HG03196 (cell line): ENCODE results near the gene LRRC45.

Experiments
- ATAC-seq: cut with Tn5 transposase; IDR thresholded peaks from one replicate; pipeline ENCODE4 v1.9.1; 2021; ENCODE audit not compliant: unreplicated experiment

Gene LRRC45

DNA sequence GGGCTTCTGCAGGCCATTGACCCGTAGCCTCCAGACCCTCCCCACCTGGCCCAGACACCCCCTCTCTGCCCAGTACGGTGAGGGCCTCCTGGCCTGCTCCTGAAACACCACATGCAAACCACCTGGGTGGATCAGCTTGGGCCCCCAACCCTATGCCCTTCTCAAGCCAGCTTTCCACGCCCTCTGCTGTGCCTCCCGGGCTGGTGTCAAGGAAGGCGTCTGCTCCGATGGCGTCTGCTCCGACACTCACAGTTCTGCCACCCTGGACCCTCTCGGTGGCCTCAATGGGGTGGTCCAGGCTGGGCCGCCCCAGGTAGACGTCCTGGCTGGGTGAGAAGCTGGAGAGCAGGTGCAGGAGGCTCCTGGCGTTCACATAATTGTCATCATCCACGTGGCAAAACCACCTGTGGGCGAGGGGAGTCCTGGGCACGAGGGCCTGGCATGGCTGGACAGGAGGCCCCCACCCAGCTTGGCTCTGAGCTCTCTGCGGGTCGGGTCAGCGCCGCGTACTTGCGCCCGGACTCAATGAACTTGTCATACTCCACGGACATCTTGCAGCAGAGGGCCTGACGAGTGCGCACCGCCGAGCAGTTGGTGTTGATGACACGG is 27.2 kb downstream of the LRRC45 start:
- ATAC-seq: no peak

DNA sequence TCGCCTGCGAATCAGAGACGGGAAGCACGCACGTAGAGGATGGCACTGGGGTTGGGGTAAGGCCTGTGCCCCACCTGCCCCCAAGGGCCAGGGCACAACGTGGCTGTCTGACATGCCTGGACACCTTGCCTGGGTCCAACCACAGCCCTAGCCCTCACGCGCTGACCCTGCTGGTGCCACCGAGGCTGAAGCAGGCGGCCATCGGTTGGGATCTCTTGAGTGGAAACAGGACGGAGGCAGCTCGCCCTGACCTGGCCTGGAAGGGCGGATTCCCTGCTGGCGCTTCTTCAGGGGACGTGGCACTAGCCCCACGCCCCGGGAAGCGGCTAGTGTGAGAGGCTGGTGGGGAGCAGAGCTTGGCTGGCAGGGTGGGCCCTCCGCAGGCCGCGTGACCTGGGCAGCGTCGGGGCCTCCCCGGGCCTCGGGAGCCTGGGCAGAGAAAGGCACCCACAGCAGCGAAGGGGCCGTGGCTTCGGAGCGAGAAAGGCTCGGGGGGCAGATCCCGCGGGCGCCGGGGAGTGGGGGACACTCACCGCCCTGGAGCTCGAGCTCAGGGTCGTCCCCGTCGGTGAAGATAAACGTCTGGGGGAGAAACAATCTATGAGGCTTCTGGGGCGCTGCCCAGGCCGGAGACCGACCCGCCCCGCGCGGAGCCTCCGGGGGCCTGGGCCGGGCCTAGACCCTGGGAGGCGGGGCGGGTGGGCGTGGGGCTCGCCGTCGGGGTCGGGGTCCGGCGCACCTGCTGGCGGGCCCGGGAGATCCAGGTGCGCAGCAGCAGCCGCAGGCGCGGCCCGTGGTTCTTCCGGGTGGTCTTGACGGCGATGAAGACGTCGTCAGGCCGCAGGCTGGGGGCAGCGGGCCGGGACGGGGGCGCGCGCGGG is 27.9 kb downstream of the LRRC45 start:
- ATAC-seq: no peak

DNA sequence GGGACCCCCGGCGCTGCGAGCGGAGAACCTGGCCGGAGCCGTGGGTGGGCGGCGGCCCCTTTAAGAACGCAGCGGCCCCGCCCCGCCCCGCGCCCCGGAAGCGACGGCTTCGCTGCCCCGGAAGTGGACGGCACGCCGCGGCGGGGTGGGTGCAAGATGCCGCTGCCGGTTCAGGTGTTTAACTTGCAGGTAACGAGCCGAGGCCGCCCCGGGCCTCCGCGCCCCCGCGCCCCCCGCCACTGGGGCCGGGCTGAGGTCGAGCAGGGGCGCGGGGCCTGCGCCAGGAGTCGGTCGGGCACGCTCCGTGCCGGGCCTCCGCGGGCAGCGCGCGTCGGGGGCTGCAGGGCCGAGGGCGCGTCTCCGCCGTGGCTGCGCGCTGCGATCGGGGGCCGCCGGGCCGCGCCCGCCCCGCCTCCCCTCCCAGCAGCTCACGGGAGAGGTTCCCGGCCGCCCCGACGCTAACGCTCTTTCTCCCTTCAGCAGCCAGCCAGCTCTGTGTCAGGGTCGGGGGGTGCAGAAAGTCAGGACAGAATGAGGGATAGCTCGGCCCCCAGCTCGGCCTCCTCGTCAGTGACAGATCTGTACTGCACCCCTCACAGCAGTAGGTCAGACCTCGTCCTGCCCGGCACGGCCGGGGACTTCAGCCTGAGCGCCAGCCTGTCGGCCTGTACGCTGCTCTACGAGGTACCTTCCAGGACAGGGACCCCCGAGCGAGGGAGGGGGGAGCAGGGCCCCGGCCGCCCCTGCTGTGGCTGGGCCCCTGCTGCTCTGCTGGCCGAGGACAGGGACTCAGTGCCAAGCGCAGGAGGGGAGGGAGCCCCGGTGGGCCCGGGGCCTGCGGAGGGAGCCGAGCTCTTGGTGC is 28.9 kb downstream of the LRRC45 start, which contains the start of the genes GPS1 and RFNG:
Gene GPS1, plus strand, starts transcription at position 123 of the 862 bp plus-strand sequence. Its CDS starts 34 bp downstream, at position 157.
Gene RFNG, minus strand, starts transcription at position 36 of the 862 bp plus-strand sequence. CDS start 45 bp downstream, outside the sequence.
- peak; percentile 45 for ATAC-seq

DNA sequence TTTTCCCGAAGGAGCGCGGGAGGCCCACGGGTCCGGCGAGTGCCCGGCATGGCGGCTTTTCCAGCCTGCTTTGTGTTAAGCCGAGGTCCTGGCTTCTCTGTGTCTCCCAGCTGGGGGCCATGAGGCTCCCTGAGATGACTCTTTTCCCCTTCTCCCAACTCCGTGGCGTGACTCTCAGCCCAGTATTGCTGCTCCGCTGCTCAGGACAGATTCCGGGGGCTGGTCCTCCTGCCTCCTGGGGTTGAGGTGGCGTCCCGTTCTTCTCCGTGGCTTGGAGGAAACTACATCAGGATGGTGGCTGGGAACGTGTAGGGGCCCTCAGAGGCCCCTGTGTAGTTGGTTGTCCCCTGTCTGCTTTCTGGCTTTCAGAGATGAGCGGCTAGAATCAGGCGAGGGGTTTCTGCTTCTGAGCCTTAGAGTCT is 29.5 kb downstream of the LRRC45 start:
- no peak for ATAC-seq

DNA sequence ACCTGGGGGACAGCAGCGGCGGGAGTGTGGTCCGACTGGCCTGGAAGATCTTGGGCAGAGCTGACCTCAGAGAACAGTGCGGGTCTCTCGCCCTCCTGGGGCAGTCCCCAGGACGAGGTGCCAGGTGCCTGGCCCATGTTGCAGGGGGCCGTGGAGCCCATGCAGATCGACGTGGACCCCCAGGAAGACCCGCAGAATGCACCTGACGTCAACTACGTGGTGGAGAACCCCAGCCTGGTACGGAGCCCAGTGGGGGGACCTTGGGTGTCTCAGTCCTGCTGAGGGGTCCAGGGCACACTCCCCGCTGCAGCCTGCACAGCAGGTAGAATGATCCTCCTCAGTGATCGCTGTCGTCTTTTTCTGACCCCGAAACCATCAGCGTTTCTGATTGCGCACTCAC is 30.0 kb downstream of the LRRC45 start:
- no peak for ATAC-seq

DNA sequence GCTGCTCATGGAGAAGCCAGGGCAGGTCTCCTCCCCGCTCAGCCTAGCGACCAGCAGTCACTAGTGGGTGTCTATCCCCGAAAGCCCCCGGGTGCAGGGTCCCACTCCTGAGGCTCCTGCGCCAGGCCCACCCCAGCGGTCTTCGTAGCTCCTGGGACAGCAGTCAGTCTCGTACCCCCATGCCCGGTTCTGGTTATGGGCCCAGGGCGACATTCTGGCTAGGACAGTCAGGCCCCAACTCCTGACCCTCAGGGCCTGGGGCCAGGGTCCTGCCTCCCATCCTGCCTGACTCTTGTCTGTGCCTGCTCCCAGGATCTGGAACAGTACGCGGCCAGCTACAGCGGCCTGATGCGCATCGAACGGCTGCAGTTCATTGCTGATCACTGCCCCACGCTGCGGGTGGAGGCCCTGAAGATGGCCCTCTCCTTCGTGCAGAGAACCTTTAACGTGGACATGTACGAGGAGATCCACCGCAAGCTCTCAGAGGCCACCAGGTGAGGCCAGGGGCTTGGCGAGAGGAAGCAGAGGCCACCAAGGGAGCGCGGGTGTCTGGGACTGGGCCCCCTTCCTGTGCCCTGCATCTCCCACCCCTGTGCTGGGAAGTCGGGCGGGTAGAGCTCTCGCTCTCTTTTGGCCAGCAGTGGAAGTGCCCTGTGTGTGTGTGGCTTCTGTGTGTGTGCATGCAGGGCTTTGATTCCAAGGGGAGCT is 30.6 kb downstream of the LRRC45 start:
- no peak for ATAC-seq

DNA sequence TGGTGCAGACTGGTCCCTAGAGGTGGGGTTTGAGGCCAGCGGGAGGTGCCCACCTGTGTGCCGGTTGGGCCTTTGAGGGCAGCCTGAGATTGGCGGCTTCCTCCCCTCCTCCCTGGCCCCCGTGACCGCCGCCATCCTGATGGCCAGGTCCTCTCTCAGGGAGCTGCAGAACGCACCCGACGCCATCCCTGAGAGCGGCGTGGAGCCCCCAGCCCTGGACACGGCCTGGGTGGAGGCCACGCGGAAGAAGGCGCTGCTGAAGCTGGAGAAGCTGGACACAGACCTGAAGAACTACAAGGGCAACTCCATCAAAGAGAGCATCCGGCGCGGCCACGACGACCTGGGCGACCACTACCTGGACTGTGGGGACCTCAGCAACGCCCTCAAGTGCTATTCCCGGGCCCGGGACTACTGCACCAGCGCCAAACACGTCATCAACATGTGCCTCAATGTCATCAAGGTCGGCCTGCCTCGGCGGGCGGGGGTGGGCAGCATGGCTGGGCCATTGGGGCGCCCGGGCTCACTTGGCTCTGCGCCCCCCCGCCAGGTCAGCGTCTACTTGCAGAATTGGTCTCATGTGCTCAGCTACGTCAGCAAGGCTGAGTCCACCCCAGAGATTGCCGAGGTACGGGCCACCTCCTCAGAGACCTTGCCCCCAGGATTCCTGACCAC is 31.4 kb downstream of the LRRC45 start:
- no peak for ATAC-seq

DNA sequence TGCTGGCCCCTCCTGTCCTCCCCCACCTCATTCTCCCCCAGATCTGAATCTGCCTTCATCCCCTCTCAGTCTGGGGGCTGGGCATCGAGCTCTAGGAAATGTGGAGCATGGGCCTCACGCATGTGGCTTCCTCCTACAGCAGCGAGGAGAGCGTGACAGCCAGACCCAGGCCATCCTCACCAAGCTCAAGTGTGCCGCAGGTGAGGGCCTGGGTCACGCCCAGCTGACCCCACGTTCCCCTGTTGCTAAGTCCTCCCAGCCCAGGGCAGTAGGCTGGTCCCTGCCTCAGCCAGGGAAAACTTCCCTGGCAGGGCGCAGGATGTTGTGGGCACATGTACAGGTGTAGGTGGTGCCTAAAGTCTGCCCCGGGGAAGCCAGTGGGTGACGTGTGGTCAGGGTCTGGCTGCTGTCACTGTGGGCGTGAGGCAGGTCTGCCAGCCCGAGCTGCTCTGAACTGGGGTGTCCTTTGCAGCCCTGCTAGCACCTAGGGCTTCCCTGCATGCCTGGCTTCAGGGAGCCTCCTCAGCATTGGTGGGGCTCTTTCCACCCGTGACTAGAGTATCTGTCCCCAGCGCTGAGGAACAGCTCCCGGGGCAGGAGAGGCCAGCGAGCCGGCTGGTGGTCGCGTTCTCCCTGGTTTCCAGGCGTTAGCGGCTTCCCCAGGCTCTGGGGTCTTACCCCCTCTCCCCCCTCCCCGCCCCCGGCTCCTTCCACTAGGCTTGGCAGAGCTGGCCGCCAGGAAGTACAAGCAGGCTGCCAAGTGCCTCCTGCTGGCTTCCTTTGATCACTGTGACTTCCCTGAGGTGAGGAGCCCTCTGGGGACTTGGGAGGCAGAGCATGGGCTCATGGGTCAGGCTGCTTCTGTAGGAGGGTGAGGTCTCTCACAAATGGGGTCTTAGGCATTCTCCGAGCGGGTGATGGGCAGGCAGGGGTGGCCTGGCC is 32.2 kb downstream of the LRRC45 start:
- ATAC-seq: no peak

DNA sequence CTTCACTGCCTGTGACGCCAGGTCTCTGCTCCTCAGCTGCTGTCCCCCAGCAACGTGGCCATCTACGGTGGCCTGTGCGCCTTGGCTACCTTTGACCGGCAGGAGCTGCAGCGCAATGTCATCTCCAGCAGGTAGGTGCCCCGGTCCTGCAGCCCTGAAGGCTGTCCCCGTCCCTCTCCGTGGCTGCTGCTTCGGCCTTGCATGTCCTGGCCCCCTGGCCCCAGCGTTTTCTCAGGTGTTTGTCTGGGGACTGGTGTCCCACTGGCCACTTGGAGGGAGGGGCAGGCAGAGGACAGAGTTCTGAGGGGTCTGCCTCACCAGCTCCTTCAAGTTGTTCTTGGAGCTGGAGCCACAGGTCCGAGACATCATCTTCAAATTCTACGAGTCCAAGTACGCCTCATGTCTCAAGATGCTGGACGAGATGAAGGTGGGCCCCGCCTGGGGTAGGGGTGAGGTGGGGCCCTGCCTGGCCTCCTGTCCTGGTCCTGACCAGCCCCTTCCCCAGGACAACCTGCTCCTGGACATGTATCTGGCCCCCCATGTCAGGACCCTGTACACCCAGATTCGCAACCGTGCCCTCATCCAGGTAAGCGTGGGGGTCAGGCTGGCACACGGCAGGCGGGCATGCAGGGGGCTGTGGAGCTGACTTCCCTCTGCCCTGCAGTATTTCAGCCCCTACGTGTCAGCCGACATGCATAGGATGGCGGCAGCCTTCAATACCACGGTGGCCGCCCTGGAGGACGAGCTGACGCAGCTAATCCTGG is 33.0 kb downstream of the LRRC45 start:
- ATAC-seq: no peak

DNA sequence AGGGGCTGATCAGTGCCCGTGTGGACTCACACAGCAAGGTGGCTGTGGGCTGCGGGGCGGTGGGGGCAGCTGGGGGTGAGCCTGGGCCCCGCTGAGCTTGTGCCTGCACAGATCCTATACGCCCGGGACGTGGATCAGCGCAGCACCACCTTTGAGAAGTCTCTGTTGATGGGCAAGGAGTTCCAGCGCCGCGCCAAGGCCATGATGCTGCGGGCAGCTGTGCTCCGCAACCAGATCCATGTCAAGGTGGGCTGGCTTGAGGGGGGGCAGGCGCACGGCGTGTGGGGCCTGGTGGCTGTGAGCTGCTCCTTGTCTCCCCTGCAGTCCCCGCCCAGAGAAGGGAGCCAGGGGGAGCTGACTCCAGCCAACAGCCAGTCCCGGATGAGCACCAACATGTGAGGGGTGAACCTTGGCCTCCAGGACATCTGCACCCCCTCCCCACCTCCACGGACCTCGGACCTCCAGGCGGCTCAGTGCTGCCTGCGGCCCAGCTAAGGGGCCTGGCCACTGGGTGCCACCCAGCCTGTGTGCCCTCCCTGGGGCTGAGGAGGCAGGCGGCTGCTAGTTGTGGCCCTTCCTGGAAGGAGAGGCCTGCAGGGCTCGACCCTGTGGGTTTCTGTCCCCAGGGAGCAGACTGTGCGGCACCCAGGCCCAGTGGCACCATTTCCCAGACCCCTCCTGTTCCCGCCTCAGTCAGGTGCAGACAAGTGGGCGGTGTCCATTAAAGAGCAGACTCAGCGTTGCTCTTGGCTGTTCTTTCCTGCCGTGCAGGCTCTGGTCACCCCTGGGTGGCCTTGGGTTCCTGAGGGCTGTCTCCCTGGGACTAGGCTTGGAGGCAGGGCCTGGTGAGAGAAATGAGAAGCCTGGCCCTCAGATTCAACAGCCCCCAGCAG is 33.9 kb downstream of the LRRC45 start:
- ATAC-seq: no peak

DNA sequence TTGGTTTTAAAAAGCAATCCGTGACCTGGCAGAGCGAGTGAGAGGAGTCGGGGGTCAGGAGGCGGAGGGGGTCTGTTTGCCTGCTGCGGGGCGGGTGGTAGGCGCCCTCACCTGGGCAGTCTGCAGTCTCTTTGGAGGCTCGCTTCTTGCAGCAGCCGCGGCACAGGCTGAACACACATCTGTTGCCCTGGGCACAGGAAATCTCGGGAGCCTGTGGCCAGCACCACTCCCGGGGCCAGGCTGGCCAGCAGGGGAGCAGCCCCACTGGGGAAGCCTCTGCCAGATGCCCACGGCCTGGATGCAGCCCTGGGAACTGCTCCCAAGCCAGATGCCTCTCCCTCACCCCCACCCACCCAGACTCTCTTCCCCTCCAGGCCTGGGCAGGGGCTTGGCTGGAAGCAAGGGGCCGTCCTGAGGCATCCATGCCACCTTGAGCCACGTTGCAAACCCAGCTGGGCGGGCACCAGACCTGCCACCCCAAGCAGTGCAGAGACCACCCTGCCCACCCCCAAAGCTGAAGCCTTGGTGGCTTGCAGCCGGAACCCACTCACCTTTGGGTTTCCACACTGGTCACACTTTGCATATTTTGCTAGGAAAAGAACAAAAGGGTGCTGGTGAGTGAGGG is 35.2 kb downstream of the LRRC45 start:
- ATAC-seq: no peak

DNA sequence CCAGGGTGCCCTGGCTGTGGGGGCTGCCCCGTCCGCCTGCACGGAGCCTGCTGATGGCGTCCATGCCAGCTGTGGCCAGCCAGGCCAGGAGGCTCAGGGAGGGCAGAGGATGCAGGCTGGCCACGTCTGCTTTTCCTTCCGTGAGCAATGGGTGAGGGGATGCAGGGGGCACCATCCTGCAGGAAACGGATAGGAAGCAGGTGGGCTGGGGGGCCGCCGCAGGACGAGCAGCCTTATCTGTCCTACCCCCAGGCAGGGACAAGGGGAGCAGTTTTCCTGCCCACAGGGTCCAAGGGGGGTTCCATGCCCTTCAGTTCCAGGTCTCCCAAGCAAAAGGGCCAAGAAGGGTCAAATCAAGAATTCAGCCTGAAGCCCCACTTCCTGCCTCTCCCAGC is 35.7 kb downstream of the LRRC45 start:
- ATAC-seq: no peak

DNA sequence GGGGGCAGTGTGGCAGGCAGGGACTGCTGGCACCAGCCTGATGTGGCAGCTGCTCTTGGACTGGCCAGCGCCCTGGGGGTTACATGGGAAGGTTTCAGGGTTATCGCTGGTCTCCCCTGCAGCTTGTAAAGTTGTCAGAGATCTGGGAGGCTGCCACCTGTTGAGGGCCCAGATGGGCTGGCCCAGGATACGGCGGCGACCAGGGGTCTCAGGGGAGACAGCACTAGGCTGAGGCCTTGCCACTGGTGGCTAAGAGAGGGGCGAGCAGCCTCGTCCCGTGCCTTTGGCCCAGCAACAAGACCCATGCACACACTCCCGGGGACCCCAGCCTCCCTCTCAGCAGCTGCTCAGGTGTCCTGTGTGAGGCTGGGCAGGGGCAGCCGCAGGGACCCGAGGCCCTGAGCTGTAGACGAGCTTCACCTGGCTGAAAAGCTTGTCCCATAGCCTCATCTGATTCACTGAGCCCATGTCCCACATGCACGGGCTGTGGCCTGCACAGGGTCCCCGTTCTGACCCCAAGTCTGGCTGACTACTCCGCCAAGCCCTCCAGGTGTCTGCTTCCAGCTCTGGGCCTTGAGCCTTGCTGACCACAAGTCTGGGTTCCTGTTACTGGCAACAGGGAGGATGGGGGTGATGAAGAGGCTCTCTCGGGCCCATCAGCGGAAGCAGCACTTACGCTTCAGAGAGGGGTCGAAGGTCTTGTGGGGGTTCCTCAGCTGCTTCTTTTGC is 36.3 kb downstream of the LRRC45 start:
- ATAC-seq: no peak

DNA sequence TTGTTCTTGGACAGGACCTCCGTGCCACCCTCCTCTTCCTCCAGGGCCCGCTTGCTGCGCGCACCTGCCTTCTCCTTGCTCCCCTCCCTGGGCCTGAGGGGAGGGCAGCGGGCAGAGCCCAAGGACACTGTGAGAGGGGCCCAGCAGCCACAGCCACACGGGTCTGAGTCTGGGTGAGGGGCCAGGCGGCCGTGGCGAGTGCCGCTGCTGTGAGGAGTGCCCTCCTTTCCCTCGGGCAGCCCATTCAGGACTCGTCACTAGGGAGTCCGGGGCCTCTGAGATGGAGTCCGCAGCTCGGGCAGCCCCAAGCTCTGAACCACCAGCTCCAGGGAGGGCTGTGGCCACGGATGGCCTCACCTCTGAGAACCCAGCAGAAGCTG is 36.9 kb downstream of the LRRC45 start:
- no peak for ATAC-seq

DNA sequence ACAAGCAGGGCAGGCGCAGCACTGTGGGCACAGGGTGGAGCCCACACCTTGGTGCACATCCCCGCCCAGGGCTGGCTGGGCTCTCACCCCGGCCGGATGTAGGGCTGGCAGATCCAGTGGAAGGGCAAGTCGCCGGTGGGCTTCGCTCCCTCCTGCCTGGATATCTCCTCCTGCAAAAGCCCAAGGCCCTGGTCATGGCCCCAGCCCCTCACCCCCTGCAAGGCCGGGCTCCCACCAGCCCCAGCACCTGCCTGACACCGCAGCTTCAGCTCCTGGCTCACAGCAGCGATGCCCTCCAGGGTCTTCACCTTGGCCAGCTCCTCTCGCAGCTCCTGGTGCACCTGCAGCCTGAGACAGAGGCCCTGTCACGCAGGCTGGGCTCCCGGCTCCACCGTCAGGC is 37.5 kb downstream of the LRRC45 start:
- ATAC-seq: no peak
